HG02840 (cell line): ENCODE measurements around the gene DYRK1A.

Experiments
- ATAC-seq: cut with Tn5 transposase; IDR thresholded peaks from one replicate; pipeline ENCODE4 v1.9.1; 2021; ENCODE audit warnings: mild to moderate bottlenecking, moderate library complexity, moderate number of reproducible peaks; ENCODE audit not compliant: unreplicated experiment, low FRiP score

DYRK1A gene

GRCh38 chr21:37383784-37384311 is 17.3 kb downstream of the DYRK1A start:
- no peak for ATAC-seq

GRCh38 chr21:37384416-37384815 is 17.8 kb downstream of the DYRK1A start:
- ATAC-seq = no peak

GRCh38 chr21:37385179-37385765 is 18.7 kb downstream of the DYRK1A start:
- ATAC-seq = no peak

GRCh38 chr21:37386151-37386550 is 19.6 kb downstream of the DYRK1A start:
- no peak for ATAC-seq

- ATAC-seq = no peak
Measured at GRCh38 chr21:37389456-37389855, 22.9 kb downstream of the DYRK1A start.

GRCh38 chr21:37391666-37392065 is 25.1 kb downstream of the DYRK1A start:
- ATAC-seq = no peak

- ATAC-seq = no peak
Measured at GRCh38 chr21:37392441-37392840, 25.9 kb downstream of the DYRK1A start.

GRCh38 chr21:37393030-37393429 is 26.5 kb downstream of the DYRK1A start:
- no peak for ATAC-seq

GRCh38 chr21:37393786-37394185 is 27.2 kb downstream of the DYRK1A start:
- ATAC-seq = no peak

GRCh38 chr21:37395961-37396360 is 29.4 kb downstream of the DYRK1A start:
- no peak for ATAC-seq

- ATAC-seq = no peak
Measured at GRCh38 chr21:37396855-37397254, 30.3 kb downstream of the DYRK1A start.

GRCh38 chr21:37398697-37399096 is 32.1 kb downstream of the DYRK1A start:
- ATAC-seq = no peak

GRCh38 chr21:37402251-37402867 is 35.8 kb downstream of the DYRK1A start:
- ATAC-seq = no peak

GRCh38 chr21:37405629-37406028 is 39.1 kb downstream of the DYRK1A start:
- ATAC-seq = no peak

GRCh38 chr21:37407719-37408420 is 41.3 kb downstream of the DYRK1A start:
- ATAC-seq = no peak

- no peak for ATAC-seq
Measured at GRCh38 chr21:37408464-37409193, 42.1 kb downstream of the DYRK1A start.

GRCh38 chr21:37410639-37411038 is 44.1 kb downstream of the DYRK1A start:
- ATAC-seq = no peak

GRCh38 chr21:37412603-37413360 is 46.2 kb downstream of the DYRK1A start:
- no peak for ATAC-seq

GRCh38 chr21:37413553-37414291 is 47.1 kb downstream of the DYRK1A start:
- ATAC-seq = no peak
